NCI-H2171 treated with DMSO at 0.1 percent for 48 hours (cell line): ENCODE results near the gene PRLH.

Experiments
- DNase-seq: peaks from one replicate; lab custom pipeline; 2025; lab: John Stamatoyannopoulos, UW

Gene PRLH, protein sequence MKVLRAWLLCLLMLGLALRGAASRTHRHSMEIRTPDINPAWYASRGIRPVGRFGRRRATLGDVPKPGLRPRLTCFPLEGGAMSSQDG

DNA sequence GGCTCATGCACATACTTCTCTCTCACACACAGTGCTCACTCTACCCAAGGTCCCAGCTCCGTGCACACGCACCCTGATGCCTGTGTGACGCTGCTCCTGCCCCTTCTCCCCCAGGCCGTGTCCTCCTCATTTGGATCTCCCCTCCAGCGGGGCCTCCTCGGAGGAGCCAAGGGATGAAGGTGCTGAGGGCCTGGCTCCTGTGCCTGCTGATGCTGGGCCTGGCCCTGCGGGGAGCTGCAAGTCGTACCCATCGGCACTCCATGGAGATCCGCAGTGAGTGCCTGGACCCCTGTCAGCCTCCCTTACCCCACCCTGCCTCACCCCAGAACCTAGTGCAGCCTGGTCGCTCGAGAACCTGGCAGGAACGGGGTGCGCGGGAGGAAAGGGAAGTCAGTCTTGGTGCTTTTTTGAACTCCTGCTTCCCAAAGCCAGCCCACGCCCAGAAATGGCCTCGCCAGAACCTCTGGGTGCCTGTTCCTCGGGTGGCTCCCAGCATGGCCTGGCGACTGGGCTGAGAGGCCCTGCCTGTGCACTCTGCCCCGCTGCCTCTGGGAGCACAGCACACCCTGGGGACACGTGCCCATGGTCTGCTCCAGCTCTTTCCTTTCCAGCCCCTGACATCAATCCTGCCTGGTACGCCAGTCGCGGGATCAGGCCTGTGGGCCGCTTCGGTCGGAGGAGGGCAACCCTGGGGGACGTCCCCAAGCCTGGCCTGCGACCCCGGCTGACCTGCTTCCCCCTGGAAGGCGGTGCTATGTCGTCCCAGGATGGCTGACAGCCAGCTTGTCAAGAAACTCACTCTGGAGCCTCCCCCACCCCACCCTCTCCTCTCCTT is at the start of gene PRLH:
Gene PRLH (plus strand): TSS at position 174 of the 835 bp plus-strand sequence. CDS start 0 bp downstream, at position 174.
- no peak for DNase-seq

DNA sequence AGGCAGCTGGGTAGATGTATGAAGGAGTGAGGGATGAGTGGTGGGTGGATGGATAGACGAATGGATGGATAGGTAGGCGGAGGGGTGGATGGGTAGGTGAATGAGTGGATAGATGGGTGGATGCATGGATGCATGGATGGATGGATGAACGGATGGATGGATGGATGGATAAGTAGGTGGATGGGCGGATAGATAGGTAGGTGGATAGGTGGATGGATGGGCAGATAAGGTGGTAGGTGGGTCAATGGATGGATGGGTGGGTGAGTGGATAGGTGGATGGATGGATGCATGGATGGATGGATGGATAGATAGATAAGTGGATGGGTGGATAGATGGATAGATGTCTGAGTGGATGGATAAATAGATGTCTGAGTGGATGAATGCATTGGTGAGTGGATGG is 49.2 kb upstream of the PRLH start:
- no peak for DNase-seq

DNA sequence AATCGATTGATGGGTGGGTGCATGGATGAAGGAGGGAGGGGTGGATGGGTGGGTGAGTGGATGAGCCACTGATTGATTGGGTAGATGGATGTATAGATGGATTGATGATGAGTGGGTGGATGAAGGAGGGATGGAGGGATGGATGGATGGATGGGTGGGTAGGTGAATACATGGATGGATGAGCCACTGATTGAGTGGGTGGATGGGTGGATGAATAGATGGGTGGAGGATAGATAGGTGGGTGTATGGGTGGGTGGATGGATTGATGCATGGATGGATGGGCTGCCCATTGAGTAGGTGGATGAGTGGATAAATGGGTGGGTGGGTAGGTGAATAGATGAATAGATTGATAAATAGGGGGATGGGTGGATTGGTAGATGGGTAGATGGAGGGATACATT is 48.4 kb upstream of the PRLH start:
- no peak for DNase-seq

DNA sequence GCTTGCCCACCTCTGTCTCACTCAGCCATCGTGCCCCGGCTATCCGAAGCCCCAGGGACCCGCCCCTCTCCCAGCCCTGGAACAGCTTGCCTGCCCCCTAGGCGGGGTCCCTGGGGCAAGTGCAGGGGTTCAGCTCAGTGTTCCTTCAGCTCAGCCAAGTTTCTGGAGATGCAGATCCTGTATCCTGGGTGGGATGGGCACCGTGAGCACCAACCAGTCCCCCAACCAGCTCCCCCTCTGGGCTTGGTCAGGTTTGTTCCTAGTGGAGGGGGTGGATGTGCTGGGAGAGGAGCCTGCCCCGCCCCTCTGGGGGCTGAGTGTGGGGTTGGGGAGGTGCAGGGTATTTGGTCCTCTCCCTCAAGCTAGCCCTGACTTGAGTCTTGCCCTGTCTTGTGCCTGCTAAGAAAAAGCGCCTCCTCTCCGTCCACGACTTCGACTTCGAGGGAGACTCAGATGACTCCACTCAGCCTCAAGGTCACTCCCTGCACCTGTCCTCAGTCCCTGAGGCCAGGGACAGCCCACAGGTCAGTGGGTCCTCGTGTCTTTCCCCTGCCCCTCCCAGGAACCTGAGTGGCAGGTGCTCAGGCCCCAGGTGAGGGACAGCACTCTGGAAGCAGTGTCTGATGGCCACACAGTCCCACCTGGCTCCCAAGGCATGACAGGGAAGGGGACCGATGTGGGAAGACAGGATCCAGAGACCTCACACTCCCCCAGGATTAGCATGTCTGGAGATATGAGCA is 46.7 kb upstream of the PRLH start:
- no peak for DNase-seq

DNA sequence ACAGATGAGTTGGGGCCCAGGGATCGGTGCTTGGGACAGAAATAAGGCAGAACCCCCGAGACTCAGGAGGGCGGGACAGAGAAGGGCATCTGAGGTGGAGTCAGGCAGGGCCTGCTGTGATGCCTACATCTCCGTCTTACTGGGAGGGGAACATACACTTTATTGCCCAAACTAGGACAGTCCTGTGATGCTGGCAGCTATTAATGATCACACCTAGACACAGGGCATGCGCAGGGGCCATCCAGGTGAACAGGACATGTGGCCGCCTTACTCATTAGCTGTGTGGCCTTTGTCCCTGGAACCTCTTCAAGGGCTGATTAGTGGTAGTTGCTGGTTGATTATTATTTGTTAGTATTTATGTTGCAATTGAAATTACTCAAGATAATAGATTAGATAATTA is 46.1 kb upstream of the PRLH start:
- DNase-seq = no peak

DNA sequence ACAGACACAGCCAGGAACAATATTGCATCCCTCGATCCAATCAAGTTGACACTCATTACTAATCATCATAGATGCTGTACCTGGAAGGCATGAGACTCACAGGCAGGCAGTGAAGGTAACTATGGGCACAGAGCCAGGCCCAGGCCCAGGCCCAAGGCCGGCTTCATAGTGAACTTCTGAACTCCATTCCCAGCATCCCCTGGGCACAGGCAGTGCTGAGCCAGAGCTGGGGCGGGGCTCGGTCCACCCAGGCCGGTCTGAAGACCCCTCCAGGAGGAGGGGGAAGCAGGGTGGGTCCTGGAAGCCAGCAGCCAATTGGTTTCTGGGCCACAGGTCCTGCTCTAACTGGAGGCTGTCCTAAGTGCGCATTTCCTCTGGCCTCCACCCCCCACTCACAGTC is 41.7 kb upstream of the PRLH start:
- DNase-seq = no peak

DNA sequence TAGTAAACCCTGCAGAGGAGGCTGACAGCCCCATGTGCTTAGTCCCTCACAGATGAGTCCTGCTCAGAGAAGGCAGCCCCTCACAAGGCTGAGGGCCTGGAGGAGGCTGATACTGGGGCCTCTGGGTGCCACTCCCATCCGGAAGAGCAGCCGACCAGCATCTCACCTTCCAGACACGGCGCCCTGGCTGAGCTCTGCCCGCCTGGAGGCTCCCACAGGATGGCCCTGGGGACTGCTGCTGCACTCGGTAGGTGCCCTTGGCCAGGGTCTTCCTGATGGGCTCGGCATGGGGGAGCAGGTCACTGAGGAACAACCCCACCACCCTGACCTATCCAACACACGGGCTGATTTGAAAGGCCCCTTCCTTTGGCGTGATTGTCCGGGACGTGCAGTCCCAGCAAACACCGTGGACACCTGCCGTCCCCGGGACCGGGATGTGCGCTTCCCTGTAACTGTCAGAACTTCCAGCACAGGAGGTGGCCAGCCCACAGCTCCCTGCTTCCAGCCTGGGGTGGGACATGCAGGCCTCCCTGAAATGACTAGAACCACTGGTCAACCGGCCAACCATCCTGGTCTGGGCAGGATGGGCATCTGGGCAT is 40.7 kb upstream of the PRLH start:
- no peak for DNase-seq

DNA sequence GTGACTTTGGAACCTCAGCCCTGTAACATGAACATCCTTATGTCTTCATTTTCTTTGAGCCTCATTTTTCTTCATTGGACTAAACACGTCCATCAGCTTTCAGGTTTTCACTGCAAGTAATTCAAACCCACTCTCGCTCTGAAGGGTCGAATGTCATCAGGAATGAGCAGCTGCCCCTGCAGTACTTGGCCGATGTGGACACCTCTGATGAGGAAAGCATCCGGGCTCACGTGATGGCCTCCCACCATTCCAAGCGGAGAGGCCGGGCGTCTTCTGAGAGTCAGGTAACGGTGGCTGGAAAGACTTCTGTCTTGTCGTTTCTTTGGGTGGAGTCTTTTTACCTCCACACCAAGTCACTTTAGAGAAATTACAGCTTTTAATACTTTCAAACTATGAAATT is 39.1 kb upstream of the PRLH start:
- no peak for DNase-seq

DNA sequence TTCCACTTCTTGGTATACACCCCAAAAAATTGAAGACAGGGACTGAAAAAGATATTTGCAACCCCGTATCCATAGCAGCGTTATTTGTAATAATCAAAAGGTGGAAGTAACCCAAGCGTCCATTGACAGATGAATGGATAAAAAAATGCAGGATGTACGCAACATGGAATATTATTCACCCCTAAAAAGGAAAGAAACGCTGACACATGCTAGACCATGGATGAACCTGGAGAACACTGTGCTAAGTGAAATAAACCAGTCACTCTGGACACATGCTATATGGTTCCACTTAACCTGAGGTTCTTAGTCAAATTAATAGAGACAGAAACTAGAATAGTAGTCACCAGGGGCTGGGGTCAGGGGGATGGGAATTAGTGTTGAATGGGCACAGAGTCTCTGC is 38.6 kb upstream of the PRLH start:
- DNase-seq = no peak

DNA sequence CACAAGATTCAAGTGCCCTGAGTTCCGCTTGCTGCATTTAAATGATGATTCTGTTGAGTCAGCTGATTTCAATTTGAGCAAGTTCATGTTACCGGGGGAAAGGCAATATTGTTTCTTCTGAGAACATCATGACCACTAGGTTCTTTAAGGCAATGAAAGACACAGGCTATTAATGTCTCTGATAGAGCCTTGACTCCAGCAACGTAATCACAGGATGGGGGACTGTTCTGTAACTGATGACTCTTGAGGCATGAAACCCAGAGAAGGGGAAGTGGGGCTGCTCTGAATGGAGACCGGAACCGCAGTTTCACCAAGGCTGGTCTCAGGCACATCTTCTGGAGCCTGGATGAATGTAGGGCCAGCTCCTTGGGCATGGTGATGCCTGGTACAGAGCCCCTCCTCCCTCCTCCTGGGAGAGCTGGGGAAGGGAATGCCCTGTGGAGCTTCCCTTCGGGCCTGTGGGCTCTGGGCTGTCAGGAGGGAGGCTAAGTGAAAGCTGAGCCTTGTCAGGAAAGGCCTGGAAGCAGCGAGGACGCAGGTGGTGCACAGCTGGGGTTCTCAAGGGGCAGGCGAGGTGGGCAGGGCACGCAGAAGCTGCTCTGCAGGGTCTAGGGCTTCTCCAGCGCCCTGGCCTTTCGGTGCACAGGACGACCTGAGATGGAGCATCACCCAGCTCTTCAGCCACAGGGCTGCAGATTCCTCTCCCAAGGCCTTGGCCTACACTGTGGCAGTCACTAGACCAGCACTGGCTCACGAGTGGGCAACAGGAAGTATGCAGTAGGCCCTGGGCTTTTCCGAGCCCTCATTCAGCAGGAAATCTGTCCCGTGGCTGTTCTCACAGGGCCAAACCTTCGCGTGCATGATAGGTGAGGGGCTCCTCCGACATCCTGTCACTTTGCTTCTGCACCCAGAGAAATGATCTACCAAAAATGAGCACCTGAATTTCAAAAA is 36.6 kb upstream of the PRLH start:
- no peak for DNase-seq

DNA sequence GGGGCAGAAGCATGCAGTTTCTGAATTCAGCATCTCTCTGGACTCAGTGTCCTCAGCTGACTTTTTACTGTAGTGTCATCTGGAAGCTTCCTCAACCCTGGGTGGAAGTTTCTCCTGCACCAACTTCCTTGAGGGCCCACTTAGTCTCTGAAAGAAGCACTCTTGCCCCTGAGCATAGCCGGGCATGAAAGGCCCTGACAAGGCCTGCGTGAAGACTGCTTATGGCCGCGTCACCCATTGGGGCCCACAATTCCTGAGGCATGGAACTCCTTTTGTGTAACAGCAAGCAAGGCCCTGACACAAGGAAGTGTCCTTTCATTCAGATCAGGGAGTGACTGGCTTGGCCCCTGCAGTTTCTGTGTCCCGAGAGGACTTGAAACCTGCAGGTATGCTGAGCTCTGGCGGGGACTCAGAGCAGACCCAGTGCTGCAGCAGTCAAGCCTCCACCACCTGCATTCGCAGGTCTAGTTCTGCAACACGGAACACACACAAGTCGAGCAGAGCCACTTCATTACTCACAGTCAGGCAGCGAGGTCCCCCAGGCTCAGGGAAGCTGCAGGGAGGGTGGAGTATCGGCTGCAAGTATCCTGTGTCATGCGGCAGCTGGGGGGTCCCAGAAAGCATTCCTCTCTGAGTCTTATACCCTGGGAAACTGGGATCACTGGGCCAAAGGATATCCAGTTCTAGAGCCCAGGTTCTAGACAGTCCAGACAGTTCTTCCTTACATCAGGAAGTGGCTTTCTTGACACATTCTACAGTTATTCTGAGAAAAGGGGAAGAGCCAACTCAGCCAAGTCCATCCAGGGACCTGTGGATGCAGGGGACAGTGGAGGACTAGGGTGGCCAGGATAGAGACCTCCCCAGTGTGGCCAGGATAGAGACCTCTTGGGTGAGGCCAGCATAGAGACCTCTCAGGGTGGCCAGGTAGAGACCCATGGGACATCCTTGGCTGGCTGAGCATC is 35.6 kb upstream of the PRLH start:
- no peak for DNase-seq

DNA sequence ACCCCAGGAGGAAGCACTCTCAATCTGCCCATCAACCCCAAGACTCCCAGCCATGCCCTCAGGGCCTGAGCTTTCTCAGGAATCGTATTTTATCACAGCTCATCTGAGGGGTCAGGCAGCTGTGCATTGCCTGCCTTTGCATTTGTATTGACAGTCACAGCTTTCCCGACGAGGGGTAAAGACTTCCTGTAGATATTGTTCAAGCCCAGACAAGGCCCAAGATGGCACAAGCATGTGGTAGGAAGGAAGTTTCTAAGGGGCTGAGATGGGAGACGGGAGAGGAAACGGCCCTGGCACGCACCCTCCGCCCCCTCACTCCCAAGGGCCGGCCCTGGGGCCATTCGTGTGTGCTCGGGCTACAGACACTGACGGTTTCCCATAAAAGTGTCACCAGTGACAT is 34.2 kb upstream of the PRLH start:
- DNase-seq = no peak

DNA sequence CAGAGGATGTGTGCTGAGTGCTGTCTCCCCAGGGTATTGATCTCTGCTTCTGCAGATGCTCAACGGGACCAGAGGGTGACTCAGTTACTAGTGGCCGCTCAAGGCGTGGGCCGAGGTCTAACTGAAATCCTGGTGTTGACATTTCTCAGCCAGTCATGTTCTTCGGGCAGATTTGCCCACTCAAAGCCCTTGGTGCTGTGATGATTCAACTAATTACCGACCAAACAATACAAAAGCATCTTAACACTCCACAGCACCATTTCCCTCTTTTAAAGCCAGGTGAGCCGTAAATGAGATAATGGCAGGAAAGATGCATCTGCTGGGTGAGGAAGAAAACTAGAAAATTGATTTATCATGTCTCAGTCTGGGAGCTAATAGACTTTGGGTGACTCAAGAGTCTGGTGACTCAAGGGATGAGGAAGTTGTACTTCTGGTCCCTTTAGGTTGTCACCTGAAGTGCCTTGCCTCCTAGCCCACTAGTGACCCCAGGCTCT is 32.7 kb upstream of the PRLH start:
- DNase-seq = no peak

DNA sequence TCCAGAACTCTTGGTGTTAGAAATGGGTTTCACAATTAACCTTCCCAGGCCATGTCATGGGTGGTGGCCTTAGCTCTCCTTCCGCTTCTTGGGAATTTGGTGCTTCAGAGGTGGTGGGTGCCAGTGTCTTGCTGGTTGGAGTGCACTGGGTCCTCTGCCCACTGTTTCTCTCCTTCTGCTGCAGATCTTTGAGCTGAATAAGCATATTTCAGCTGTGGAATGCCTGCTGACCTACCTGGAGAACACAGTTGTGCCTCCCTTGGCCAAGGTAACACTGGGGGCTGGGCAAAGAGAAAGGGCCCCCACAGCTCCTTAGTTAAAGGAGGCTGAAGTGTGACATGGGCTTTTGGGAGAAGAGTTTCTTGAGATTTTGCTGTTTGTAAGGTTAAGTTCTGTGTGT is 32.0 kb upstream of the PRLH start:
- no peak for DNase-seq

DNA sequence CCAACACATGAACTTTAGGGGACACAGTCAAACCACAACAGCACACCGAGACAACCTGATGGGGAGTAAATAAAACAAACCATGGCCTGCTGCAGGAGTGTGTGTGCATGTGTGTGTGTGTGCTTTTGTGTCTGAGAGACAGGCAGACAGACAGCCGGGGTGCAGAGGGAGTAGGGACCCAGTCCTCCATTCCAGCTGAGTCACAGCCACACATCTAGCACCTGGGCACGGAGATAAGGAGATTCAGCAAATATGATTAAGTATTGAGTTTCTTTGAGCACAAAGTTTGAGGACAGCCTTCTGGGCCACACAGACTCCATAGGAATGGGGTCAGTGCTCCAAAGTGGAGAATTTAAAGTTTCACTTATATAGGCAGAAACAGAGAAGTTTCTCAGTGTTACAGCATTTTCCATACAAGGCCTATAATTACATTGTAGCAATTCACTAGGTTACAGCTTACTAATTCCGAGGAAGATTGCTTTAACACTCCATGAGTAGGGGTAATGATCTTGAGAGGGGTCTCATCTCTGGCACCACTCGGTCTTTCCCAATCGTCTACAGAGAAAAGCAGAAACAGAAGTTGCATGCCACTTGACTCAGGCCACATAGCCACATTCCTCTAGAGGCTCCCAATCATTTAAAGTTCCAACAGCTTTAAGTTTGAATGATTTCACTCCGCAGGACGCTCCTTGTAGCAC is 30.8 kb upstream of the PRLH start:
- no peak for DNase-seq

DNA sequence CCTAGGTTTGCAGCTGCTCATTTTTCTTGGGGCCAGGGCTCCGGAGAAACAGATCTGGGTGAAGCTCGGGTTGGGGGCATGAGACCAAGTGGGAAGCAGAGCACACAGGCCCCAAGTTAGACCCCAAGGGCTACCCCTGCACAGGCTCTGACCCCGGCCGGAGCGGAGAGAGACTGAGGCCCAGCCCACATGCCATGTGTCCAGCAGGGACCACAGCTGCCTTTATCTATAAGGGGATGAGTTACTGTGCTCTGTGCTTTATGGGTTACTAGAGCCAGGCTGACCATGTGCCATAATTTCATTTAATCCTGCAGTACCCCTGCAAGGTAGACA is 30.3 kb upstream of the PRLH start:
- no peak for DNase-seq

DNA sequence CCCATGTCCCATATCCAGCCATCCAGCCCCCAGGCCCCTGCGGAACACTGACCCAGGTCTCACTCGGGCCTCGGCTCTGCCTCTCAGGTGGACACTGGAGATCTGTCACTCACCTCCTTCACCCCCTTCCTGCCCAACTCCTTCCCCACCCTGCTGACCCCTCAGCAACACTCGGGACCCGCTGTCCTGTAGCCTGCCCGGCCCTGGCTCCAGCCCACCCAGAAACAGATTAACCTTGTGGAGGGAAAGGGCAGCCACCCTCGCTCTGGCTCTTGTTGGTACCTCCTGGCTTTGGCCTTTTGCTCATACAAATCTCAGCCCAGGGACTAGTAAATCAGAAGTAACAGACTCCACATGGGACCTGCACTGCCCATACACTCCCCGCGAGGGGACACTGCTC is 29.8 kb upstream of the PRLH start:
- no peak for DNase-seq

DNA sequence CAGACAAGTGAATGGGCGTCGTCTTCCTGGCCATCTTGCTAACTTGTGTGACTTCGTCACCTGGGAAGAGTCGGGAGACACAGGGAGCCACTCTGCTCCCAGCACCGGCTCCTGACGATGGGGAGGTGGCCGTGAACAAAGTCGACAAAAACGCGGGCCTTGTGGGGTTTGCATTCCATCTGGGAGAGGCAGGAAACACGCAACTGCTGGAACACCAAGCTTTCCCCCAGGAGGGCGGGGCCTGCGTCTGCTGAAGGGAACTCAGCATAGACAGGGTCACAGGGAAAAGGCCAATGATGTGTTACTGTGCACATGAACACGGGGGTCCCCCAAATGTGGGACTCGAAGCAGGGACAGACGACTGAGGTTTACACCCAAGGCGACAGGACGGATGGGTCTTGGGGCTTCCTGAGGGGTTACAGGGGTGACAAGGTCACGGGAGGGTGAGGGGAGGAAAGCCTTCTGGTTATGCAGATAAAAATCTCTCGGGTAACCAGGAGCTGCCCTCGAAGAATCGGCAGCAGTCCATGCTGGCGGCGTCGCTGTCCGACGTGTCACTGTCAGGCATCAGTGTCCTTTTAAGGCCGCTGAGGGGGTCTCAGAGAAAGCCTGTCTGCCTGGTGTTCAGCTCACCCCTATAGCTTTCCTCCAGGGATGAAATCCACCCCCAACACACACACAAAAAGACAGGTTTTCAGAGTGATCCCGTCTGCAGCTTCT is 28.2 kb upstream of the PRLH start:
- DNase-seq = no peak

DNA sequence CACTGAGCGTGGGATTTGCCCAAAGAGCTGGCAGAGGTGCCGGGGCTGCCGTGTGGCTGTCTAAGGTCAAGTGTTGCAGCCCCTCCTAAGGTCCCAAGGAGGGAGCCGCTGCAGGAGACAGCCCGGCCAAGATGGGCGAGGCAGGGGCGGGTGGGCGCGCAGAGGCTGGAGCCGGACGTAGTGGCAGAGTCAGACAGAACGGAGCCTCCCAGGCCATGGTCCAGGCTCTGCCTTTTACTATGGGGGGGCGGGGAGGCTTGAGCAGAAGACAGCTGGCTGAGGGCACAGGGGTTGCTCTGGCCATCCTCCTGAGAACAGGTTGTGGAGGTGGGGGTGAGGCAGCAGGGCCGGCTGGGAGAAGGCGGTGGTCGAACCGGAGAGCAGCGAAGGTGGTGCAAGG is 27.5 kb upstream of the PRLH start:
- no peak for DNase-seq
